ENCODE results near the gene TXNRD3. TPM values are rescaled to one million over a fixed set of nuclear protein-coding genes. Genes with fewer than 3 reads are reported as not detected.

TXNRD3 gene
- total and polyA plus RNA-seq, 2 experiments from 2014 or later: 15.7 to 16.2 TPM

GRCh38 chr3:126582311-126582710, 72.6 kb downstream of the TXNRD3 start:
- in situ Hi-C loops (cut with MboI): no loop called here
- DNase-seq: no peak
- H3K79me2 ChIP-seq (ENCODE audit: insufficient read depth): no peaks in the 10 kb centered on the region

GRCh38 chr3:126581569-126581968, 73.4 kb downstream of the TXNRD3 start:
- Histone ChIP-seq H4K20me1 (ENCODE audit: insufficient read depth) (no peaks in the 10 kb centered on the region), H3K79me2 (ENCODE audit: insufficient read depth) (no peaks in the 10 kb centered on the region), H3K9ac (no peak overlapping the region), H2AFZ (no peak overlapping the region), H3K4me2 (ENCODE audit: unreplicated experiment) (no peak overlapping the region), H3K9me2 (ENCODE audit: insufficient read depth) (no peaks in the 10 kb centered on the region), H3F3A (ENCODE audit: insufficient read depth) (no peaks in the 10 kb centered on the region), H3K4me1 (ENCODE audit: insufficient read depth) (no peaks in the 10 kb centered on the region), H3K27me3 (replicated peaks; ENCODE audit: insufficient read depth) (peaks cover 6% of the 10 kb centered on the region; the same call in 1 of the 2 replicates), H3K27ac (no peak overlapping the region), H3K4me3 (no peak overlapping the region), H3K9me3 (ENCODE audit: low read depth) (no peaks in the 10 kb centered on the region), H3K36me3 (ENCODE audit: low read depth) (no peaks in the 10 kb centered on the region)
- in situ Hi-C loops (cut with MboI): no loop called here
- WGBS, 2 experiments (ENCODE audit: low coverage in 1 of 2, low lambda C conversion rate in 2 of 2, missing lambda C conversion rate in 2 of 2): 68 to 80% methylated on average over 2 of the region's 2 CpGs
- TF ChIP-seq EZH2 (IDR thresholded peaks at IDR 0.05; ENCODE audit: insufficient read depth, poor library complexity, severe bottlenecking) (no peak), EZH2phosphoT487 (IDR thresholded peaks at IDR 0.05; ENCODE audit: insufficient read depth, low read depth) (no peak)
- DNase-seq: no peak

More at GRCh38 chr3:126582311-126582710, 72.6 kb downstream of the TXNRD3 start:
- no peaks in the 10 kb centered on the region for H3F3A ChIP-seq (ENCODE audit: insufficient read depth)
- H3K27ac ChIP-seq: no peak overlapping the region
- H2AFZ ChIP-seq: no peak overlapping the region
- no peak overlapping the region for H3K4me3 ChIP-seq
- H4K20me1 ChIP-seq (ENCODE audit: insufficient read depth): no peaks in the 10 kb centered on the region
- peaks cover 6% of the 10 kb centered on the region; the same call in 1 of the 2 replicates for H3K27me3 ChIP-seq (replicated peaks; ENCODE audit: insufficient read depth)
- no peaks in the 10 kb centered on the region for H3K36me3 ChIP-seq (ENCODE audit: low read depth)
- H3K4me1 ChIP-seq (ENCODE audit: insufficient read depth): no peaks in the 10 kb centered on the region
- H3K9ac ChIP-seq: no peak overlapping the region
- no peak overlapping the region for H3K4me2 ChIP-seq (ENCODE audit: unreplicated experiment)
- no peak for TF ChIP-seq EZH2 (IDR thresholded peaks at IDR 0.05; ENCODE audit: insufficient read depth, poor library complexity, severe bottlenecking)
- no peak for TF ChIP-seq EZH2phosphoT487 (IDR thresholded peaks at IDR 0.05; ENCODE audit: insufficient read depth, low read depth)
- no peaks in the 10 kb centered on the region for H3K9me2 ChIP-seq (ENCODE audit: insufficient read depth)
- no peaks in the 10 kb centered on the region for H3K9me3 ChIP-seq (ENCODE audit: low read depth)
- 51 to 52% methylated on average over 4 of the region's 4 CpGs for WGBS, 2 experiments (ENCODE audit: low coverage in 1 of 2, low lambda C conversion rate in 2 of 2, missing lambda C conversion rate in 2 of 2)

- H3F3A ChIP-seq (ENCODE audit: insufficient read depth): no peaks in the 10 kb centered on the region
- no peak overlapping the region for H2AFZ ChIP-seq
- peaks cover 6% of the 10 kb centered on the region; the same call in 1 of the 2 replicates for H3K27me3 ChIP-seq (replicated peaks; ENCODE audit: insufficient read depth)
- no peak overlapping the region for H3K9ac ChIP-seq
- no peak overlapping the region for H3K4me3 ChIP-seq
- H3K36me3 ChIP-seq (ENCODE audit: low read depth): no peaks in the 10 kb centered on the region
- WGBS, 2 experiments (ENCODE audit: low coverage in 1 of 2, low lambda C conversion rate in 2 of 2, missing lambda C conversion rate in 2 of 2): 55 to 65% methylated on average over 5 of the region's 5 CpGs
- in situ Hi-C loops (cut with MboI): no loop called here
- no peak overlapping the region for H3K4me2 ChIP-seq (ENCODE audit: unreplicated experiment)
- H3K9me2 ChIP-seq (ENCODE audit: insufficient read depth): no peaks in the 10 kb centered on the region
- H4K20me1 ChIP-seq (ENCODE audit: insufficient read depth): no peaks in the 10 kb centered on the region
- no peak overlapping the region for H3K27ac ChIP-seq
- H3K4me1 ChIP-seq (ENCODE audit: insufficient read depth): no peaks in the 10 kb centered on the region
- no peaks in the 10 kb centered on the region for H3K79me2 ChIP-seq (ENCODE audit: insufficient read depth)
- DNase-seq: no peak
- H3K9me3 ChIP-seq (ENCODE audit: low read depth): no peaks in the 10 kb centered on the region
- TF ChIP-seq EZH2 (IDR thresholded peaks at IDR 0.05; ENCODE audit: insufficient read depth, poor library complexity, severe bottlenecking): no peak
Measured at GRCh38 chr3:126580746-126581145, 74.2 kb downstream of the TXNRD3 start.

GRCh38 chr3:126578702-126579101, 76.2 kb downstream of the TXNRD3 start:
- WGBS, 2 experiments (ENCODE audit: low coverage in 1 of 2, low lambda C conversion rate in 2 of 2, missing lambda C conversion rate in 2 of 2): 77 to 84% methylated on average over 7 of the region's 7 CpGs
- no peaks in the 10 kb centered on the region for H3K79me2 ChIP-seq (ENCODE audit: insufficient read depth)

GRCh38 chr3:126577261-126577660, 77.7 kb downstream of the TXNRD3 start:
- no peak for DNase-seq
- no peaks in the 10 kb centered on the region for H3K9me3 ChIP-seq (ENCODE audit: low read depth)
- no peaks in the 10 kb centered on the region for H3K79me2 ChIP-seq (ENCODE audit: insufficient read depth)
- H3K4me3 ChIP-seq: no peak overlapping the region
- no peaks in the 10 kb centered on the region for H3K36me3 ChIP-seq (ENCODE audit: low read depth)
- no peaks in the 10 kb centered on the region for H3F3A ChIP-seq (ENCODE audit: insufficient read depth)
- H3K4me1 ChIP-seq (ENCODE audit: insufficient read depth): no peaks in the 10 kb centered on the region
- in situ Hi-C loops (cut with MboI): no loop called here
- no peak for TF ChIP-seq EZH2 (IDR thresholded peaks at IDR 0.05; ENCODE audit: insufficient read depth, poor library complexity, severe bottlenecking)
- TF ChIP-seq EZH2phosphoT487 (IDR thresholded peaks at IDR 0.05; ENCODE audit: insufficient read depth, low read depth): no peak
- H3K27me3 ChIP-seq (replicated peaks; ENCODE audit: insufficient read depth): peaks cover 6% of the 10 kb centered on the region; the same call in 1 of the 2 replicates
- no peaks in the 10 kb centered on the region for H4K20me1 ChIP-seq (ENCODE audit: insufficient read depth)
- no peaks in the 10 kb centered on the region for H3K9me2 ChIP-seq (ENCODE audit: insufficient read depth)
- no peak overlapping the region for H3K9ac ChIP-seq
- no peak overlapping the region for H3K4me2 ChIP-seq (ENCODE audit: unreplicated experiment)
- 80 to 91% methylated on average over 2 of the region's 2 CpGs for WGBS, 2 experiments (ENCODE audit: low coverage in 1 of 2, low lambda C conversion rate in 2 of 2, missing lambda C conversion rate in 2 of 2)
- no peak overlapping the region for H2AFZ ChIP-seq
- no peak overlapping the region for H3K27ac ChIP-seq

More at GRCh38 chr3:126578702-126579101, 76.2 kb downstream of the TXNRD3 start:
- in situ Hi-C loops (cut with MboI): no loop called here
- Histone ChIP-seq H3K4me2 (ENCODE audit: unreplicated experiment) (no peak overlapping the region), H3K27ac (no peak overlapping the region), H3K4me3 (no peak overlapping the region), H3K36me3 (ENCODE audit: low read depth) (no peaks in the 10 kb centered on the region), H3F3A (ENCODE audit: insufficient read depth) (no peaks in the 10 kb centered on the region), H4K20me1 (ENCODE audit: insufficient read depth) (no peaks in the 10 kb centered on the region), H3K4me1 (ENCODE audit: insufficient read depth) (no peaks in the 10 kb centered on the region), H3K9me2 (ENCODE audit: insufficient read depth) (no peaks in the 10 kb centered on the region), H3K27me3 (replicated peaks; ENCODE audit: insufficient read depth) (peaks cover 6% of the 10 kb centered on the region; the same call in 1 of the 2 replicates), H2AFZ (no peak overlapping the region), H3K9ac (no peak overlapping the region), H3K9me3 (ENCODE audit: low read depth) (no peaks in the 10 kb centered on the region)
- no peak for DNase-seq
- TF ChIP-seq EZH2 (IDR thresholded peaks at IDR 0.05; ENCODE audit: insufficient read depth, poor library complexity, severe bottlenecking) (no peak), EZH2phosphoT487 (IDR thresholded peaks at IDR 0.05; ENCODE audit: insufficient read depth, low read depth) (no peak)
